CD14-positive monocyte (primary cell): ENCODE measurements around the gene MERTK. TPM values are rescaled to one million over a fixed set of nuclear protein-coding genes. Genes with fewer than 3 reads are reported as not detected.

ENCODE experiments used
- DNase-seq, 3 donors: peaks; one replicate each; pipeline ENCODE4 v3.0.0-alpha.2; 2011 to 2022
- H2AFZ ChIP-seq: 2 replicates; pipeline ENCODE4 v1.6.0; 2012; ENCODE audit warnings: mild to moderate bottlenecking, low read depth, low read length, inconsistent platforms; ENCODE audit not compliant: insufficient read depth, poor library complexity, severe bottlenecking
- H3K27ac ChIP-seq, 2 donors: 1 replicate in 1 of 2; 2 replicates in 1 of 2; pipeline ENCODE4 v1.5.1; 2012 to 2013; ENCODE audit warnings: low read length in 2 of 2, control low read depth in 1 of 2, inconsistent platforms in 1 of 2, low read depth in 1 of 2, mild to moderate bottlenecking in 1 of 2
- H3K27me3 ChIP-seq, 2 donors: one replicate each; pipeline versions ENCODE4 v1.6.0 to v1.6.1; 2011 to 2013; ENCODE audit warnings: low read length in 2 of 2; ENCODE audit not compliant: control insufficient read depth in 2 of 2, insufficient read depth in 2 of 2
- H3K36me3 ChIP-seq, 2 donors: replicated peaks in 1 of 2; 1 replicate in 1 of 2; 2 replicates in 1 of 2; pipeline versions ENCODE4 v1.5.1 to v1.6.1; 2012 to 2013; ENCODE audit warnings: low read length in 2 of 2, control low read depth in 1 of 2, inconsistent platforms in 1 of 2, mild to moderate bottlenecking in 1 of 2; ENCODE audit not compliant: insufficient read depth in 2 of 2, control insufficient read depth in 1 of 2
- H3K4me1 ChIP-seq, 2 donors: 1 replicate in 1 of 2; 2 replicates in 1 of 2; pipeline versions ENCODE4 v1.5.1 to v1.6.1; 2012 to 2013; ENCODE audit warnings: low read length in 2 of 2, control low read depth in 1 of 2, inconsistent platforms in 1 of 2, mild to moderate bottlenecking in 1 of 2, moderate library complexity in 1 of 2; ENCODE audit not compliant: insufficient read depth in 2 of 2, control insufficient read depth in 1 of 2
- H3K4me2 ChIP-seq: replicated peaks from 2 replicates; pipeline ENCODE3; 2012; ENCODE audit warnings: low read length, moderate library complexity, mild to moderate bottlenecking; ENCODE audit not compliant: poor library complexity, severe bottlenecking; ENCODE audit errors: extremely low read depth
- H3K4me3 ChIP-seq, 3 experiments: fragments of 200-600 bp in 1 of 3; sonication (generic) in 1 of 3; replicated peaks in 1 of 3; 1 replicate in 2 of 3; 2 replicates in 1 of 3; pipeline ENCODE4 v1.5.1; 2011 to 2013; ENCODE audit warnings: low read length in 3 of 3, mild to moderate bottlenecking in 3 of 3, control low read depth in 2 of 3, low read depth in 2 of 3, inconsistent platforms in 1 of 3, moderate library complexity in 1 of 3
- H3K79me2 ChIP-seq: 2 replicates; pipeline ENCODE4 v1.6.0; 2012; ENCODE audit warnings: mild to moderate bottlenecking, control low read depth, inconsistent platforms, low read length, moderate library complexity; ENCODE audit not compliant: insufficient read depth
- H3K9ac ChIP-seq: 2 replicates; pipeline ENCODE4 v1.6.0; 2017; ENCODE audit warnings: low read length, mild to moderate bottlenecking; ENCODE audit not compliant: insufficient read depth, poor library complexity, severe bottlenecking
- H3K9me3 ChIP-seq, 2 donors: replicated peaks in 1 of 2; 1 replicate in 1 of 2; 2 replicates in 1 of 2; pipeline versions ENCODE4 v1.5.1 to v1.6.1; 2012 to 2013; ENCODE audit warnings: low read length in 2 of 2, control low read depth in 1 of 2; ENCODE audit not compliant: control insufficient read depth in 1 of 2, insufficient read depth in 1 of 2
- H4K20me1 ChIP-seq: 2 replicates; pipeline ENCODE4 v1.6.0; 2012; ENCODE audit warnings: mild to moderate bottlenecking, low read length, control low read depth, moderate library complexity; ENCODE audit not compliant: insufficient read depth
- H3K27ac Mint-ChIP-seq, 7 donors: one replicate each; pipeline ENCODE4 v1.8.0; 2020; ENCODE audit warnings: mild to moderate bottlenecking in 7 of 7, mixed read lengths in 7 of 7, moderate library complexity in 6 of 7, inconsistent platforms in 2 of 7
- H3K27me3 Mint-ChIP-seq, 3 donors: one replicate each; pipeline ENCODE4 v1.8.0; 2021 to 2022; ENCODE audit warnings: low read depth in 3 of 3, mild to moderate bottlenecking in 3 of 3, mixed read lengths in 3 of 3, moderate library complexity in 3 of 3, inconsistent platforms in 1 of 3
- H3K36me3 Mint-ChIP-seq, 2 donors: one replicate each; pipeline ENCODE4 v1.8.0; 2020; ENCODE audit warnings: mixed read lengths in 2 of 2, inconsistent platforms in 1 of 2, mild to moderate bottlenecking in 1 of 2
- H3K4me1 Mint-ChIP-seq: one replicate; pipeline ENCODE4 v1.8.0; 2020; ENCODE audit warnings: mild to moderate bottlenecking, mixed read lengths
- H3K4me3 Mint-ChIP-seq, 2 donors: one replicate each; pipeline ENCODE4 v1.8.0; 2020; ENCODE audit warnings: mild to moderate bottlenecking in 2 of 2, mixed read lengths in 2 of 2, moderate library complexity in 1 of 2
- H3K9me3 Mint-ChIP-seq, 7 donors: one replicate each; pipeline ENCODE4 v1.8.0; 2020 to 2022; ENCODE audit warnings: mixed read lengths in 7 of 7, mild to moderate bottlenecking in 6 of 7, moderate library complexity in 6 of 7, inconsistent platforms in 2 of 7
- CTCF ChIP-seq: fragments of 200-600 bp; IDR thresholded peaks from one replicate; pipeline ENCODE4 v1.8.0; 2022; ENCODE audit warnings: antibody characterized with exemption, mild to moderate bottlenecking
- WGBS: methylation state at CpG from one replicate; pipeline ENCODE4 v1.1.5; 2013; ENCODE audit warnings: missing lambda C conversion rate; ENCODE audit not compliant: insufficient coverage; 5-methylcytosine and 5-hydroxymethylcytosine counted together
- intact Hi-C, 2 donors: fragments of 100-400 bp; cut with micrococcal nuclease; formaldehyde crosslinking; loops; one replicate each; pipeline versions ENCODE4 v1.15.0 to v1.15.1; 2023
- polyA plus RNA-seq, 3 donors: library from polyadenylated mRNA; depleted of rRNA in 1 of 3; unstranded in 2 of 3; stranded (reverse) in 1 of 3; fragments of 300-500 nt in 2 of 3; fragments of >200 nt in 1 of 3; fragmentation: Illumina TruSeq in 2 of 3; gene quantifications; 1 replicate in 2 of 3; 2 replicates in 1 of 3; pipeline ENCODE4 v1.2.3, GENCODE V29; 2012 to 2021

The MERTK gene
- polyA plus RNA-seq, 3 donors, result 4.1 to 17.0 (median 4.2) TPM

- H3K9ac ChIP-seq, result no peak overlapping the region
- no peak overlapping the region for H3K4me3 Mint-ChIP-seq
- intact Hi-C loops, result no loop called here
- peaks cover 22% of the 10 kb centered on the region for H3K4me1 Mint-ChIP-seq
- no peaks in the 10 kb centered on the region for H3K9me3 ChIP-seq
- H3K79me2 ChIP-seq, result no peaks in the 10 kb centered on the region
- no peaks in the 10 kb centered on the region for H3K36me3 ChIP-seq
- H3K4me1 ChIP-seq, result peaks cover 15 to 19% of the 10 kb centered on the region in 2 donors
- DNase-seq, result no peak
- H3K4me3 ChIP-seq, result no peak overlapping the region
- no peak overlapping the region for H3K4me2 ChIP-seq
- H4K20me1 ChIP-seq, result no peaks in the 10 kb centered on the region
- peaks cover 8 to 16% of the 10 kb centered on the region in 2 donors for H3K36me3 Mint-ChIP-seq
- no peak overlapping the region for H3K27ac Mint-ChIP-seq
- no peaks in the 10 kb centered on the region for H3K27me3 ChIP-seq
- no peak for TF ChIP-seq CTCF
- no peak overlapping the region for H2AFZ ChIP-seq
- no peak overlapping the region for H3K27ac ChIP-seq
- H3K9me3 Mint-ChIP-seq, result no peaks in the 10 kb centered on the region
- H3K27me3 Mint-ChIP-seq, result peaks cover 0 to 2% (median 0%) of the 10 kb centered on the region in 3 donors
- WGBS, result 100% methylated on average over 3 of the region's 3 CpGs
Measured at GRCh38 chr2:112027767-112028166, 129.4 kb downstream of the MERTK start.

GRCh38 chr2:112029164-112029563 is 130.8 kb downstream of the MERTK start:
- Mint-ChIP-seq H3K27ac (no peak overlapping the region), H3K36me3 (peaks cover 8 to 11% of the 10 kb centered on the region in 2 donors), H3K4me1 (peaks cover 28% of the 10 kb centered on the region), H3K27me3 (peaks cover 0 to 2% (median 0%) of the 10 kb centered on the region in 3 donors), H3K9me3 (no peaks in the 10 kb centered on the region), H3K4me3 (no peak overlapping the region)
- no peak for TF ChIP-seq CTCF
- Histone ChIP-seq H3K9me3 (no peaks in the 10 kb centered on the region), H3K4me3 (no peak overlapping the region), H3K36me3 (no peaks in the 10 kb centered on the region), H4K20me1 (no peaks in the 10 kb centered on the region), H3K9ac (no peak overlapping the region), H3K79me2 (no peaks in the 10 kb centered on the region), H3K27ac (no peak overlapping the region), H3K27me3 (no peaks in the 10 kb centered on the region), H3K4me2 (no peak overlapping the region), H3K4me1 (peaks cover 29 to 33% of the 10 kb centered on the region in 2 donors), H2AFZ (no peak overlapping the region)
- WGBS, result no CpG with 5 or more reads among the region's 2 CpGs
- intact Hi-C loops, result no loop called here
- DNase-seq, result no peak
